Skin of body (tissue), 2 donors: ENCODE data around the gene SLC25A13. TPM values are rescaled to one million over a fixed set of nuclear protein-coding genes. Genes with fewer than 3 reads are reported as not detected.
"Not testable (repeated sequence)": the region's sequence is repeated elsewhere in the genome, so short reads cannot be mapped to it uniquely, and the experiment has no call there.

ENCODE experiments used
- DNase-seq: peaks from one replicate; lab custom pipeline; 2025; lab: John Stamatoyannopoulos, UW
- total RNA-seq: library from RNA; depleted of rRNA; stranded (reverse); fragments of >200 nt; gene quantifications from one replicate; pipeline ENCODE4 v1.2.3, GENCODE V29; 2014

The SLC25A13 gene
- total RNA-seq, 1 donor from 2014 or later, result 15.7 TPM

DNA sequence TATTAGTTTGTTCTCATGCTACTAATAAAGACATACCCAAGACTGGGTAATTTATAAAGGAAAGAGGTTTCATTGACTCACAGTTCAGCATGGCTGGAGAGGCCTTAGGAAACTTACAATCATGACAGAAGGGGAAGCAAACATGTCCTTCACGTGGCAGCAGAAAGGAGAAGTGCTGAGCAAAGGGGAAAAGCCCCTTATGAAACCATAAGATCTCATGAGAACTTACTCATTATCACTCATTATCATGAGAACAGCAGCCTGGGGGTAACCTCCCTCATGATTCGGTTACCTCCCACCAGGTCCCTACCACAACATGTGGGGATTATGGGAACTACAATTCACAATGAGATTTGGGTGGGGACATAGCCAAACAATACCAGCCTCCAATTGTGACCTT is 4.9 kb upstream of the SLC25A13 start:
- DNase-seq, result not testable (repeated sequence)

DNA sequence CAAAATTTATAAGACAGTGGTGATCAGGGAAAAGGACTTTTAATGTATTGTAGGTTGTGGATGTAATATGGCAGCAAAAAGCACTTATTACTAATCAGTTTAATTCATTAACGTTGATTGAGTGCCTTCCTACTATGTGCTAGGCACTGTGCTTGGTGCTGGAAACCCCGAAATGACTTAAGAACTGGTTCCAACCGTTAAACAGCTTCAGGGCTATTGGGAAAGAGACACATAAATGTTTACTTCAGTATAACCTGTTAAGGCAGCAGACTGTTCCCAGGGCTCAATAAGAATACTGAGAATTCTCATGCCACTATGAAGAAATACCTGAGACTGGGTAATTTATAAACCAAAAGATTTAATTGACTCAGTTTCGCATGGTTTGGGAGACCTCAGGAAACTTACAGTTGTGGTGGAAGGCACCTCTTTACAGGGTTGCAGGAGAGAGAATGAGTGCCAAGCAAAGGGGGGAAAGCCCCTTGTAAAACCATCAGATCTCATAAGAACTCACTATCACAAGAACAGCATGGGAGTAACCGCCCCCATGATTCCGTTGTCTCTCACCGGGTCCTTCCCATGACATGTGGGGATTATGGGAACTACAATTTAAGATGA is 1.1 kb upstream of the SLC25A13 start:
- no peak for DNase-seq

DNA sequence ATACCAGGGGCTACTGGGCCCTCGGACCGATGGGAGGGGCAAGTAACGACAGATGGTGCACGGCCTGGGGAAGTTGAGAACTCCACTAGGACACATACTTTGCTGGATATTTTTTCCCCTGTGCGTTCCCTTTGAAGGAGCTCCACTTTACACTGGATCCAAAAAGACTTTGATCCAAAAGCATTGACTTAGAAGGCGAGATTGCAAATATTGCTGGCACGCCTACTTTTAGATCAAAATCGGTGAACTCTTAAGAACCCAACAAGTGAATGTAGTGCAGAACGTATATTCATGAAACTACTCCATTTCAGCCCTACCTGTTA is 436 bp upstream of the SLC25A13 start:
- peak; percentile 71 for DNase-seq

DNA sequence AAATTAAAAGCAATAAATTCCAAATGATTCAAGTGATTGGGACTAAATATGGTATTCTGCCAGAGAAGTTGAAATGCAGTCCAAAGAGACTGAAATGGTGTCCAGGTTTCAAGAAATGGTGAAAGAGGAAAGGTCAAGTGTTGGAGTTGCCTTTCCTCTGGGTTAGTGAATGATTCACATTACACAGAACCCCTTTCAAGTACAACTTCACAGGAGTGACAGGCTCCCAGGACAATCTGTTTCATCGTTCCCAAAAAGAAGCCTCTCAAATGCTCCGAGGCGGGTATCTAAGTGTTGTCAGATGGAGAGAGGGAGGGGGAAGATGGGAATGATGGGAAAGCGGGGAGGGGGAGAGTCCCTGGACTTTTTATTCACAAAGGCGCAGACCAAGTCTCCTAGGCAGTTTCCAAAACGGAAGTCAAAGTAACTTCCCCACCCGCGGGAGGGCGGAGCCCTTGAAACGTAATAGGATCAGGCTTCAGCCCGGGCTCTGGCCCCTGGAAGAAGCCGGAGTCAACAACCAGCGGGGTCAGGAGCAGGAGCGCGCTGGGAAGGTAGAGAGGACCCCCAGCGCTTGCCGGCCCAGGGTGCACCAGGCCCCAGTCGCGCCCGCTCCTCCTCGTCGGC is 754 bp downstream of the SLC25A13 start:
- DNase-seq, result peak; percentile 74

DNA sequence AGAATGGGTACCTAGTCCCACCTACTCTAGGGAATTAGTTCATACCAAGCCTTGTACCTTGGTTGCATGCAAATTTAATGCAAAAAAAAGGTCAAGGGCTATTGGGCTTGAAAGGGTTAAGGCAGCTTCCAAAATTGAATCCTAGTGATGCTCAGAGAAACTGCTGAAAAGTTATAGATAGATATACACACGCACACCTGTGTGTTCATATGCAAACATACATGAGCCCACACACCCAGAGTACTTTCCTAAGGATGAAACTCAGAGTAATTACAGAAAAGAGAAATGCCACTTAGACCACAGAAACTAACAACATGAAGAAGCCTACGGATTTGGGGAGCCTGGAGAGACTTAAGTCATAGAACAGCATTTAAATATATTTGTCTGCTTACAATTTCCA is 1.5 kb downstream of the SLC25A13 start:
- DNase-seq, result no peak

DNA sequence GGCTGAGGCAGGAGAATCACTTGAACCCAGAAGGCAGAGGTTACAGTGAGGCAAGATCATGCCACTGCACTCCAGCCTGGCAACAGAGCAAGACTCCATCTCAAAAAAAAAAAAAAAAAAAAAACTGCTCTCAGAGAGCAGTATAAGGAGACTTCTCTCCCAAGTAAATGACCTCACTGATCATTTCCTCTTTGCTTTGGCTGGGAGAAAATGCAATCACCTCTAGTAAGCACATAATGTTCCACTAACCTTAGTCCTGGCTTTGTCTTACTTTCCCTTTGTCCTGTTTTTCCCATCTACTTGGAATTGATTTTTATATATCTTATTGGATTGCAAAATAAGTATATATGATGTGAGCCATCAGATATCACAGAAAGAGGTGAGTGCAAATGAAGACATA is 2.5 kb downstream of the SLC25A13 start:
- no peak for DNase-seq

DNA sequence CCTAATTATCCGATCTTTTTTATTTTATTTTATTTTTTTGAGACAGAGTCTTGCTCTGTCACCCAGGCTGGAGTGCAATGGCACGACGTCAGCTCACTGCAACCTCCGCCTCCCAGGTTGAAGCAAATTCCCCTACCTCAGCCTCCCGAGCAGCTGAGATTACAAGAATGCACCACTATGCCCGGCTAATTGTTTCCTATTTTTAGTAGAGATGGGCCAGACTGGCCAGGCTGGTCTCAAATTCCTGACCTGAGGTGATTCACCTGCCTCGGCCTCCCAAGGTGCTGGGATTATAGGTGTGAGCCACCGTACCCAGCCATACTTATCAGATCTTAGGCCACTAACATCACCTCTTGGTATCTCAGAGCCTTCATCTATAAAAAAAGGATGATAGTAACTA is 4.9 kb downstream of the SLC25A13 start:
- no peak for DNase-seq

DNA sequence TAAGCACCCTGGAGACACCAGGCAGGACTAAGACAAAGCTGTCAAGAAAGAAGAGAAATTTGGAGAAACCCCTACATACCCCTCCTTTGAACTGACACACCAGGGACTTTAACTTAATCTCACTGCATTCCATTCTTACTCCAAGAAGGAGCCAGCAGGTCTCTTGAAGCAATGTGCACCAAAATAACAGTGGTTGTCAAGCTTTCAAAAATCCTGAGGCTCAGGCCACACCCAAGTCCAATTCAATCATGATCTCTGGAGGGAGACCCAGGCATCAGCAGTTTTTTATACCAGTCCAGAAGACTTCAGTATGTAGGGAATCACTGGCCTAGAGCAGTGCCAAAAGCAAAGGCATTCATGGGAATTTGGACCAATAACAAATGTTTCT is 6.8 kb downstream of the SLC25A13 start:
- DNase-seq, result no peak

DNA sequence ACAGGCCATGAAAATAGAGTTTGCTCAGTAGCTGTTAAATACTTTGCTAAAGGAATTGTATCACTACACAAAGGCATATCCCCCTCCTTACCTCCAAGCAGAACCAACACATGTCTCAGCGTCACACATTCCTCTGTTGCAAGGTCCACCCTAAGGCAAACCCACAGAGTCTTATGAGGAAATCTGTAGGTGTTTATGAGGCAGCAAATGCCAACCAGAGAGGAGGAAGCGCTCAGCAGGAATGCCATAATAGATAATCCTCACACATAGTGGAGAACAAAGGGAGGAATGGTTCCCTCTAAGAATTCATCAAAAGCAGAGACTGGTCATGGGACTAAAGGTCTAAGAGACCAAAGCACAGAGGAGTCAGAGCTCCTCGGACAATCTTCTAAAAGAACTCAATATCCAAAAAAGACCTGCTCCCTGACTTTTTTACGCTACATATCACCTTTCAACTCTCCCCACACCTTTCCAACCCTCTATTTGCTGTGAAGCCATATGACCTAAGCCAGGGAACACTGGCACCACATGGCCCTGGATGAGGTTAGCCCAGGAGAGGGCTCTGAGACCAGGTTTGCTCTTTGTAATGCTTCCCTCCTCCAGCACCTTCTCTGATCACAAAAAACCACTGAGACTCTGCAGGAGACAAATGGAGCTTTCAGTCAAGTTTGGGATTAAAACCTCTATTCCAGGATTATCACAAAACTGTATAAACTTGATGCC is 7.3 kb downstream of the SLC25A13 start:
- DNase-seq, result no peak

DNA sequence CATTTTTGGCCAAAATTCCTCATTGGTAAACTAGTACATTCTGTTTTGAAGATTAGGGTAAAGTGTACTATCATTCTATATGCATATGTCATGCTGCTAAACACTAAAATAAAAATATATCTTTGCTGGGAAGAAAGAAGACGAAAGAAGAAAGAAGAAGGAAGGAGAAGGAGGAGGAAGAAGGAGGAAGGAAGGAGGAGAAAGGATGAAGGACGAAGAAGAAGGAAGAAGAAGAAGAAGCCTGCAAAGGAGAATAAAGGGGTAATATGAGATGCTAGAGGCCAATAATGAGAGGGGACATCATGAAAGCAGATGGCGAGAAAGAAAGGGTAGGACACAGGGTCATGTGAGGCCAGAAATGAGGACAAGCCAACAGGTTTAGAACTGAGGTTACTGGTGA is 8.0 kb downstream of the SLC25A13 start:
- DNase-seq, result no peak

DNA sequence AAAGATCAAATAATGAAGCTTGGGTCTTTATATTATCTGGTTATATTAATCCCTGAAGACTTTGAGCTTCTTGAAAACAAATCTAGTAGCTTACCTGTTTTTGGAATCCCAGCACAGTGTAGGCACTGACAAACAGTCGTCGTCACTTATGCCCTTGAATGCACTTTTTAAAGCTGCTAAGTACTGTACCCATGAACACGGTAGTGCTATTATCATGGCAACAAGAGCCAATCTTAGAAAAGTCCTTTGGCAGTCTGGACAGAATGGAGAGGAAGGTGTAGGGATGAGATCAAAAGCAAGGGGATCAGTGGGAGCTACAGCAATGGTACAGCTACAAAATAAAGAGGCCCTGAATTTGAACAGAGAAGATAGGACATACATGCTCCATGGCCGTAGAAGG is 9.4 kb downstream of the SLC25A13 start:
- no peak for DNase-seq

DNA sequence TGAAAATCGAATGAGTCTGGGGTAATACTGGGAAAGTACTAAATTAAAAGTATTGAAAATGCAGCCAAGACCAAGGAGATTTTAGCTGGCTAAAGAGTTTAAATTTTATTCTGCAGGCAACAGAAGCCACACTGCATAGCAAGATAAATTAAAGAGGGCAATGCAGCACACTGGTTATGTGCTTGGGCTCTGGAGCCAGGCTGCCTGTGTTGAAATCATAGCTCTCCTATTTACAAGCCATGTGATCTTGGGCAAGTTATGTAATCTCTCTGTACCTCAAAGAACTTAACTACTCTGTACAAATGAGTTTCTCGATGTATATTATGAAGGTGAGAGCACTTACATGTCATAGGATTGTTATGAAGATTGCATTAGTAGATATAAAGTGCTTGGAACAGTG is 9.9 kb downstream of the SLC25A13 start:
- no peak for DNase-seq

DNA sequence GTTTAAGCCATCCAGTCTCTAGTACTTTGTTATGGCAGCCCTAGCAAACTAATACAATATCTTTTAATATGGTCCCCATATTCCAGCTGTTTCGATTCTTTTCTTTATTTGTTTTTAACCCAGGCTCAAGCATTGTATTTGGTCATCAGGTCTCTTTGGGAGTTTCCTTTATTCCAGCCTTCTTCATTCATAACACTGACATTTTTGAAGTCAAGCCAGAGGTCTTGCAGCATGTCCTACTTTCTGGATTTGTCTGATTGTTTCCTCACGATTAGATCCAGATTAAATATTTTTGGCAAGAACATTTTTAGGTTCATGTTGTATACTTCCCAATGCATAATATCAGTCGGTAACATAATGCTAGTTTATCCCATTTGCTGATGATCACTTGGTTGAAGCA is 11.8 kb downstream of the SLC25A13 start:
- peak; percentile 35 for DNase-seq

DNA sequence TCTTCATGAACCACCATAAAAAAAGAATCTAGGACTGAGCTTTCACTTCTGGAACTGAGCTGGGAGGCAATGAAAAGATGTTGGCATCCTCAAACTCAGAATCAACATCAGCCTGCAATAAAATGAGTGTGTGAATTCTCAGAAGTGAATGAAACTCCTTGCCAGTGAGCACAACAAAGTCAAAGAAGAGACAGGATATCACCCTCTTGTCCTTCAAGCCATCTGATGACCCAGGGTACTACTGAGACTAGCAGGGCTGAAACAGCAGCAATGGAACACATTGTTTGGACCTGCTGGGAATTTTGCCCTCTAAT is 13.0 kb downstream of the SLC25A13 start:
- DNase-seq, result no peak

DNA sequence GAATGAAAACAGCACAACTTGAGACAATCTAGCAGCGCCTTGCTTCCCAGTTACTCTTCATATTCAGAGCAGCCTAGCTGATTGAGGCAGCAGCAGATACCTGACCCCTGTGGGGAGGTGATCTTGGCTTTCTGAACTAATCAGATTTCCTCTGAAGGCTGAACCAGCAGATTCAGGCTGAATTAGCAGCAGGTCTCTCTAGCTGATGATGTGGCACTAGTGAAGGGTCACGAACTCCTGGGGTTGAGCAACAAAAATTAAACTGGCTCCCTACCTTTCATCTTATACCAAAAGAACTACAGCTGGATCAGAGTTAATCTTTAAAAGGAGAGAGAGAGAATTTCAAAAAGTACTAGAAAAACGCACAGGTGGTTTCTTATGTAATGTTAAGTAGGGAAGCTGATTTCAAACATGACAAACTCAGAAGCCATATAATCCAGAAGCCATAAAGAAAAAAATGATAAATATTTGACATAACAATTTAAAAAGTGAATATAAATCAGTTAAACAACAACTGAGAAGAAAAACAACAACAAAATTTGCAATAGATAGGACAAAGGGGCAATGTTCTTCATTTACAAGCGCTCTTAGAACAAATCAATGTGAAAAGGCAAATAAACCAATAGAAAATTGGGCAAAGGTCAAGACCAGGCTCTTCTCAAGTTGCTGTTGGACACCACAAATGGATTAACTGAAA is 13.5 kb downstream of the SLC25A13 start:
- DNase-seq, result no peak

DNA sequence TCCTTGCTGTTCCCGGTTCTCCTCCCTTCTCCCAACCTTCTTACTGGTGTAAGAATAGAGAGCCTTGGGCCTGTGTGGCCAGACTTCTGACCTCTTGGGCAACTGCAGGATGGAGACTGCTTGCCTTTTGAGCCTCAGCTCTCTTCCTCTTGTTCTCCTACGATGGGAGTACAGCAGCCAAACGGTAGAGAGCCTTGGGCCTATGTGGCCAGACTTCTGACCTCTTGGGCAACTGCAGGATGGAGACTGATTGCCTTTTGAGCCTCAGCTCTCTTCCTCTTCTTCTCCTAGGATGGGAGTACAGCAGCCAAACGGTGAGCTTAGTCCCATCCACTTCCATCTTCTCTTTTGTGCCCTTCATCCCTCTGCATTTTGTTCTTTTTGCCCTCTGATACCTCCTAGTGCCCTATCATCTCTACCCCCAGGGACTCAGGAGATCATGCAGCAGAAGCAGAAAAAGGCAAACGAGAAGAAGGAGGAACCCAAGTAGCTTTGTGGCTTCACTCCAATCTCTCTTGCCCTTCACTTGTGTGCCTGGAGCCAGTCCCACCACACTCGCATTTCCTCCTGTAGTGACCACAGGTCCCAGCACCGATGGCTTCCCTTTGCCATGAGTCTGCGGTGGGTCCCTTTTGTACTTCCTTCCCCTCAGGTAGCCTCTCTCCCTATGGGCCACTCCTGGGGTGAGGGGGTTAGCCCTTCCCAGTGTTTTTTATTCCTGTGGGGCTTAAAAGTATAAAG is 15.3 kb downstream of the SLC25A13 start:
- DNase-seq, result no peak

DNA sequence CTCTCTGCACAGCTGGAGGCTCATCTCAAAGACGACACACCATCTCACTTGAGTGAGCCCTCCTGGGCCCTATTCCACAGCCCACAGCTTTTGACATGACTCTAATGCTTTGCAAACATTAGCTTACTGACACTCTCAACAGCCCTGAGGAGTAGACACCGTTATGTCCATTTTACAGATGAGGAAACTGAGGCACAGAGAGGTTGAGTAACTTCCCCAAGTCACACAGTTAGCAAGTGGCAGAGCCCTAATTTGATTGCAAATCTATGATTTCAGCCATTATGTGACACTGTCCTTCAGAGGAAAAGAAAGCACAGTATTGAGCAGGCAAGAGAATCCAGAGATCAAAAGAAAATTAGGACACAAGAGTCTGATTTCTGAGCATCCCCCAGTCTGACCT is 16.0 kb downstream of the SLC25A13 start:
- no peak for DNase-seq

DNA sequence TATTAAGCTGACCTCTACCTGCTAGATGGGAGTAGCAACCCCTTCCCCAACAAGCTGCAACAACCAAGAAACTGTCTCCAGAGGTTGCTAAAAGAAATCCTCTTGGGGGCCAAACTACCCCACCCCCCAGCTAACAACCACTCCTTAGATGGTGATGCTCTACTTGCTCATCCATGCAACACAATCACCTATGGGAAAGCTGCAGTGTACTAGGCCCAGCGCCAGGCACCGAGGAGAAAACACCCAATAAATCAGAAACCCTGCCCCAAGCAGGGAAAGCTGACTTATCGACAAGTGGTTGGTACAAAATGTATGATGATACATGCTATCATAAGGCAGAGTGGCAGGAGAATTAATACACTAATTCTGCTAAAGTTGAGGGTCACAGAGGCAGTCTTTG is 17.3 kb downstream of the SLC25A13 start:
- no peak for DNase-seq

DNA sequence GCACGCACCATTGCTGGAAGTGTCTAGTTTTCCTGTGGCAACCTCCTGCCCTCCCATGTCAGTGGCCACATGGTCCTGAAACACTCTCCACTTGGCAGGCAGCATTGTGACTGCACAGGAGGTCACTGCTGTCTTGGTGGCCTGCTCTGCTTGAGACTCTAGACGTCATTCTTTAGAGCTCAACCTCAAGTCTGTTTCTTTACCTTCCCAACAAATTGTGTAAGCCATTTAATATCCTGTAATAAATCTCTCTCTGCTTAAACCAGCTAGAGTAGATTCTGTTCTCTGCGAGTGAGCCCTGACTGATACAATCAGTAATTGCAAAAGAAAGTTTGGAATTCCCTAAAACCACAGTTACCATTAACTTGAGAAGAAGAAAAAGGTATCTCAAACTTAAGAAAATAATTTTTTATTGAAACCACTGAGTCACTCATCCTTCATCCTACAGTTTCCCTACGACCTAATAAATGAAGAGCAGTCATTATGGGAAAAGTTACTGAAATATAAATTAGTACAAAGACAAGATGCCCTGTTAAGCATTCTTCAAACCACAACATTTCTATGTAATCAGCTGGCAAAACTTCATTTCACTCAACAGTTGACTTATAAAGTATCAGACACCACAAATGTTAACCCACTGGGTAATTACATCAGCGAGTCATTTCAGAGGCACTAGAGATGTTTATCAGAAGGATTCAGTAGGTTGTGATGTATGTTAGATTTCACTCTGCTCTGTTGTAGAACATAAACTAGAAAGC is 18.0 kb downstream of the SLC25A13 start:
- no peak for DNase-seq

DNA sequence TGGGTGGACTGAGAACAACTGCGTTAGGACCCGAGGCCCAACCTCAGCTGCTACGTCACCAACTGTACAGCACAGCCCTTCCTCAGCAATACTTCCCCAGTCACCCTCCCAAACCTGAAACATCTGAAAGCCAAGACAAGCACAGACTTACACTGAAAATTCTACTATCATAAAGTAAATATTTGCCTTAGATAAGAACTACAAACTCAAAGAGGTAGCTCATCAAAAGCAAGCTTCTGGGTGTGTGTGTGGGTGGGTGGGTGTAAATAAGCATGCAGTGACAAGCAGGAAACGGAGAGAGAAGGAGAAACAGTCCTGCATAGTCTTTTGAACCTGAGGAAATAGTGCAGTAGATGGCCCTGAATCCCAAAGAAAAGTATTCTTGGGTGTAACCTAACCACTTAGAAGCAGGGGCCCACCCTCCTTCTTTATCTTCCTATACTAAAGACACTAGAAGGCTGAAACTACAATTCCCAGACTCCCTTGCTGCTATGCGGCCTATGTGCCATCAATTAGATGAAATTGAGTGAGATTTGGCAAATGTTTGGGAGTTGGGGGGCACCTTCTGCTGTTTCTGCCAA is 18.7 kb downstream of the SLC25A13 start:
- DNase-seq, result no peak

DNA sequence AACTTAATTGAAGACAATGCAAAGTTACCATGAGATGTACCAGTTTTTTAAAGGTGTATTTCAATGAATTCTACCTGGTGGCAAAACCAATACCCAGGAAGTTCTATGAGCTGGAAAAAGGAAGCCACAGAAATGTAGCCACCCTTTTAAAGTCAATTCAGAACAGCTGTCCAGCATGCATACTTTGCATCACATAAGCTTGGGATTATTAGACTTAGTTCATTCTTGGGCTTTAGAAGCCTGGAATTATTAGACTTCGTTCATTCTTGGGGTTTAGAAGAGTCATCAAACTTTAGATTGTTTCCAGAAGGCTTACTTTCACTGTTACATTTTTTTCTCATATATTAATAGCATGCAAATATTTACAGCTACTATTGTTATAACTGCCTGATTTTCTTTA is 20.9 kb downstream of the SLC25A13 start:
- peak; percentile 9 for DNase-seq
